ENCODE results near the gene TARS1.

TARS1 gene

GRCh38 chr5:33439905-33440481 lies 772 bp upstream of the TARS1 start:
- DNase-seq (ENCODE audit: low spot score) = no peak

GRCh38 chr5:33441241-33442177 lies 744 bp downstream of the TARS1 start:
- peak; percentile 38 for DNase-seq (ENCODE audit: low spot score)

- no peak for DNase-seq (ENCODE audit: low spot score)
These were observed 3.8 kb downstream of the TARS1 start for GRCh38 chr5:33444542-33444941.

GRCh38 chr5:33445798-33446197 lies 5.0 kb downstream of the TARS1 start:
- DNase-seq (ENCODE audit: low spot score) = no peak

- DNase-seq (ENCODE audit: low spot score) = no peak
These were observed 7.4 kb downstream of the TARS1 start for GRCh38 chr5:33448118-33448517.

- no peak for DNase-seq (ENCODE audit: low spot score)
These were observed 16.4 kb downstream of the TARS1 start for GRCh38 chr5:33457126-33457525.

- no peak for DNase-seq (ENCODE audit: low spot score)
These were observed 17.1 kb downstream of the TARS1 start for GRCh38 chr5:33457817-33458216.

GRCh38 chr5:33460210-33460609 lies 19.4 kb downstream of the TARS1 start:
- no peak for DNase-seq (ENCODE audit: low spot score)

GRCh38 chr5:33462456-33462855 lies 21.7 kb downstream of the TARS1 start:
- no peak for DNase-seq (ENCODE audit: low spot score)

GRCh38 chr5:33465120-33465519 lies 24.4 kb downstream of the TARS1 start:
- DNase-seq (ENCODE audit: low spot score) = no peak

- DNase-seq (ENCODE audit: low spot score) = no peak
These were observed 28.1 kb downstream of the TARS1 start for GRCh38 chr5:33468775-33469435.

GRCh38 chr5:33470544-33470943 lies 29.8 kb downstream of the TARS1 start:
- DNase-seq (ENCODE audit: low spot score) = peak; percentile 55

- DNase-seq (ENCODE audit: low spot score) = no peak
These were observed 32.1 kb downstream of the TARS1 start for GRCh38 chr5:33472805-33473409.

- no peak for DNase-seq (ENCODE audit: low spot score)
These were observed 33.2 kb downstream of the TARS1 start for GRCh38 chr5:33474004-33474403.

GRCh38 chr5:33474931-33475499 lies 34.2 kb downstream of the TARS1 start:
- DNase-seq (ENCODE audit: low spot score) = no peak

- no peak for DNase-seq (ENCODE audit: low spot score)
These were observed 34.9 kb downstream of the TARS1 start for GRCh38 chr5:33475706-33476105.

GRCh38 chr5:33476992-33477391 lies 36.2 kb downstream of the TARS1 start:
- DNase-seq (ENCODE audit: low spot score) = no peak

GRCh38 chr5:33477816-33478215 lies 37.1 kb downstream of the TARS1 start:
- no peak for DNase-seq (ENCODE audit: low spot score)

- no peak for DNase-seq (ENCODE audit: low spot score)
These were observed 38.5 kb downstream of the TARS1 start for GRCh38 chr5:33479311-33479710.

- no peak for DNase-seq (ENCODE audit: low spot score)
These were observed 40.1 kb downstream of the TARS1 start for GRCh38 chr5:33480876-33481275.

GRCh38 chr5:33482335-33482734 lies 41.6 kb downstream of the TARS1 start:
- DNase-seq (ENCODE audit: low spot score) = peak; percentile 73

GRCh38 chr5:33487236-33487635 lies 46.5 kb downstream of the TARS1 start:
- no peak for DNase-seq (ENCODE audit: low spot score)
